Measurements from ENCODE around the gene SSNA1. TPM values are rescaled to one million over a fixed set of nuclear protein-coding genes. Genes with fewer than 3 reads are reported as not detected.

SSNA1 gene
- total and polyA plus RNA-seq, 7 donors = 39.6 to 122 (median 93.2) TPM

- Histone ChIP-seq H3K36me3 (no peaks in the 10 kb centered on the region), H3K4me1 (peaks cover 0 to 31% (median 24%) of the 10 kb centered on the region in 4 donors), H3K27me3 (peaks cover under 1 to 4% (median 4%) of the 10 kb centered on the region in 3 donors), H3K9me3 (no peaks in the 10 kb centered on the region), H3K27ac (peak overlapping the region; percentile 84 to 91 (median 88)), H3K4me3 (peak overlapping the region; percentile 54 to 65 (median 60))
- WGBS, 2 donors = 1% methylated on average over 63 of the region's 63 CpGs
- intact Hi-C loops (cut with DNase I) = loop anchor here (1.0 to 5.0 kb wide), 4 partner anchors 17 to 109 kb away; partner anchors contain the start of genes ANAPC2, DPP7, SSNA1 and TUBB4B
- TF ChIP-seq, protein P1, sequence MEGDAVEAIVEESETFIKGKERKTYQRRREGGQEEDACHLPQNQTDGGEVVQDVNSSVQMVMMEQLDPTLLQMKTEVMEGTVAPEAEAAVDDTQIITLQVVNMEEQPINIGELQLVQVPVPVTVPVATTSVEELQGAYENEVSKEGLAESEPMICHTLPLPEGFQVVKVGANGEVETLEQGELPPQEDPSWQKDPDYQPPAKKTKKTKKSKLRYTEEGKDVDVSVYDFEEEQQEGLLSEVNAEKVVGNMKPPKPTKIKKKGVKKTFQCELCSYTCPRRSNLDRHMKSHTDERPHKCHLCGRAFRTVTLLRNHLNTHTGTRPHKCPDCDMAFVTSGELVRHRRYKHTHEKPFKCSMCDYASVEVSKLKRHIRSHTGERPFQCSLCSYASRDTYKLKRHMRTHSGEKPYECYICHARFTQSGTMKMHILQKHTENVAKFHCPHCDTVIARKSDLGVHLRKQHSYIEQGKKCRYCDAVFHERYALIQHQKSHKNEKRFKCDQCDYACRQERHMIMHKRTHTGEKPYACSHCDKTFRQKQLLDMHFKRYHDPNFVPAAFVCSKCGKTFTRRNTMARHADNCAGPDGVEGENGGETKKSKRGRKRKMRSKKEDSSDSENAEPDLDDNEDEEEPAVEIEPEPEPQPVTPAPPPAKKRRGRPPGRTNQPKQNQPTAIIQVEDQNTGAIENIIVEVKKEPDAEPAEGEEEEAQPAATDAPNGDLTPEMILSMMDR (IDR thresholded peaks at IDR 0.05) = no peak
- TF ChIP-seq POLR2A (IDR thresholded peaks at IDR 0.05) (peak; percentile 15 to 19), POLR2AphosphoS5 (IDR thresholded peaks at IDR 0.05) (peak; percentile 50 to 78 (median 71)), EP300 (IDR thresholded peaks at IDR 0.05) (peak in 1 of 4 donors; percentile 64)
- DNase-seq = peak; percentile 99
These were observed 34.8 kb downstream of the SSNA1 start for GRCh38 chr9:137223078-137223970.

DNA sequence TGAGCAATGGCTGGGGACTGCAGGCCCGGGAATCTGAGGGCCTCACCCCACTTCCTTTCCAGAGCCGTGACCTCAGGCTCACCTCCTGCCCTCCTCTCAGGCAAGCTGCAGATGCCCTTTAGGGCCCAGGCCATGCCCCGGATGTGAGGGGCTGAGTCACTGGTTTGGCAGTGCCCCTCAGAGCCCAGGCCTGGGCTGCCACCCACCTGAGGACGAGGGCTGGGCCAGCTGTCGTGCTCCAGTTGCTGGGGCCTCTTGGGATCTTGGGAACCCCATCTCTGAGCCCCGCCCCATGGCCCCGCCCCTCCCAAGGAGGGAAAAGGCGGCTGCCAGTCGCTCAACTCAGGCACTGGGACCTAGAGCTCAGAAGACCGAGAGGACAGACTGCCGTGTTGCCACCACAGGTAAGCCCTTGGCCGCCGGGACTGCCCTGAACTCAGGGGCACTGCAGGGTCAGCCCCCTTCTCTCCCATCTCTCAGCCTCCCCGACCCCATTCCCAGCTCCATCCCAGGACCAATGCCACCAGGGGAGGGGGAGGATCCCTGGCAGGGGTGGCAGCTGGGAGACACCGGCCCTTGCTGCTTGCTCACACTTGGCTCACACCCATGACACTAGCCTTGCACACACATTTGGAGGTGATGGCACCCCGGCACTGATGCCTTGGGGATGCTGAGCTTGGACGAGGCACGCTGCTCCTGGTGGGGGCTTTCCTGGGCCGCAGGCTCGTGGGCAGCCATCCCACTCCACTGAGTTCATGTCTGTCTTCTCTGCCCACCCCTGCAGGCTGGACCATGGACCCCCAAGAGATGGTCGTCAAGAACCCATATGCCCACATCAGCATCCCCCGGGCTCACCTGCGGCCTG lies 36.6 kb downstream of the SSNA1 start, which contains the start of gene CYSRT1:
Gene CYSRT1 (plus strand): TSS at position 345 of the 865 bp plus-strand sequence. CDS start 448 bp downstream, at position 793.
- TF ChIP-seq POLR2A (IDR thresholded peaks at IDR 0.05) (no peak), POLR2AphosphoS5 (IDR thresholded peaks at IDR 0.05) (no peak), EP300 (IDR thresholded peaks at IDR 0.05) (no peak)
- TF ChIP-seq, protein P1 (IDR thresholded peaks at IDR 0.05) = no peak
- no peaks in the 10 kb centered on the region for H3K36me3 ChIP-seq
- peak within 1 kb of the TSS; percentile 84 to 91 (median 88) for H3K27ac ChIP-seq
- H3K4me3 ChIP-seq = peak within 1 kb of the TSS; percentile 54 to 65 (median 60)
- DNase-seq = no peak
- no peaks in the 10 kb centered on the region for H3K9me3 ChIP-seq
- peaks cover 13 to 22% (median 21%) of the 10 kb centered on the region in 3 donors for H3K27me3 ChIP-seq
- intact Hi-C loops (cut with DNase I) = loop anchor here (5.0 kb wide), 1 partner anchor 38 kb away; the partner anchor contains the start of genes ANAPC2 and SSNA1
- H3K4me1 ChIP-seq = peaks cover 0 to 31% (median 24%) of the 10 kb centered on the region in 4 donors
- 41 to 53% methylated on average over 23 of the region's 23 CpGs for WGBS, 2 donors

DNA sequence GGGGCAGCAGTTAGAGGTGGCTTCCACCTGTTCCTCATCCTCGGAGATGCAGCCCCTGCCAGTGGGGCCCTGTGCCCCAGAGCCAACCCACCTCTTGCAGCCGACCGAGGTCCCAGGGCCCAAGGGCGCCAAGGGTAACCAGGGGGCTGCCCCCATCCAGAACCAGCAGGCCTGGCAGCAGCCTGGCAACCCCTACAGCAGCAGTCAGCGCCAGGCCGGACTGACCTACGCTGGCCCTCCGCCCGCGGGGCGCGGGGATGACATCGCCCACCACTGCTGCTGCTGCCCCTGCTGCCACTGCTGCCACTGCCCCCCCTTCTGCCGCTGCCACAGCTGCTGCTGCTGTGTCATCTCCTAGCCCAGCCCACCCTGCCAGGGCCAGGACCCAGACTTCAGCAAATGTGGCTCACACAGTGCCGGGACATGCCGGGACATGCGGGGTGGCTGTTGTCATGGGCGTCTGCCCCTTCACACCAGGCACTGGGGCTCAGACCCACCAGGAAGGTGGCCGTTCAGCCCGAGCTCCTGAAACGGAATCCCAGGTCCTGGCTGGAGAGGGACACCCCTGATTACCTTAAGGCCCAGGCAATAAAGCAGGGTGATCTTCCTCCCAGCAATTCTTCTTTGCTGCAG lies 37.3 kb downstream of the SSNA1 start:
- Histone ChIP-seq H3K27me3 (peaks cover 18 to 29% (median 28%) of the 10 kb centered on the region in 3 donors), H3K9me3 (no peaks in the 10 kb centered on the region), H3K27ac (no peak overlapping the region), H3K4me3 (no peak overlapping the region), H3K36me3 (no peaks in the 10 kb centered on the region), H3K4me1 (peaks cover 0 to 31% (median 24%) of the 10 kb centered on the region in 4 donors)
- intact Hi-C loops (cut with DNase I) = no loop called here
- TF ChIP-seq POLR2A (IDR thresholded peaks at IDR 0.05) (no peak), POLR2AphosphoS5 (IDR thresholded peaks at IDR 0.05) (no peak), EP300 (IDR thresholded peaks at IDR 0.05) (no peak)
- TF ChIP-seq, protein P1 (IDR thresholded peaks at IDR 0.05) = no peak
- 84 to 85% methylated on average over 21 of the region's 21 CpGs for WGBS, 2 donors
- no peak for DNase-seq
